CD4-positive, alpha-beta T cell treated with Interleukin-21 for 1 hour (primary cell): ENCODE results near the gene TSPAN9.

Experiments used
- DNase-seq: peaks from one replicate; pipeline ENCODE4 v3.0.0-alpha.2; 2020

TSPAN9 gene

GRCh38 chr12:3168223-3169221 lies 91.3 kb downstream of the TSPAN9 start:
- no peak for DNase-seq

- DNase-seq = no peak
Observed at GRCh38 chr12:3170423-3171194, 93.4 kb downstream of the TSPAN9 start.

GRCh38 chr12:3171195-3171591 lies 94.0 kb downstream of the TSPAN9 start:
- DNase-seq = no peak

- DNase-seq = no peak
Observed at GRCh38 chr12:3172124-3173007, 95.2 kb downstream of the TSPAN9 start.

- no peak for DNase-seq
Observed at GRCh38 chr12:3173008-3173553, 95.9 kb downstream of the TSPAN9 start.

- no peak for DNase-seq
Observed at GRCh38 chr12:3173912-3174311, 96.7 kb downstream of the TSPAN9 start.

- no peak for DNase-seq
Observed at GRCh38 chr12:3175238-3175637, 98.1 kb downstream of the TSPAN9 start.

- DNase-seq = no peak
Observed at GRCh38 chr12:3176754-3177153, 99.6 kb downstream of the TSPAN9 start.

- no peak for DNase-seq
Observed at GRCh38 chr12:3177778-3178425, 100.7 kb downstream of the TSPAN9 start.

GRCh38 chr12:3178671-3179313 lies 101.6 kb downstream of the TSPAN9 start:
- DNase-seq = no peak

- no peak for DNase-seq
Observed at GRCh38 chr12:3179731-3180130, 102.6 kb downstream of the TSPAN9 start.

GRCh38 chr12:3182426-3182825 lies 105.2 kb downstream of the TSPAN9 start:
- DNase-seq = no peak

- no peak for DNase-seq
Observed at GRCh38 chr12:3184485-3184884, 107.3 kb downstream of the TSPAN9 start.

- DNase-seq = no peak
Observed at GRCh38 chr12:3185260-3185870, 108.2 kb downstream of the TSPAN9 start.

- DNase-seq = no peak
Observed at GRCh38 chr12:3186546-3187215, 109.5 kb downstream of the TSPAN9 start.

- no peak for DNase-seq
Observed at GRCh38 chr12:3187846-3188770, 110.9 kb downstream of the TSPAN9 start.

- DNase-seq = no peak
Observed at GRCh38 chr12:3189282-3189681, 112.1 kb downstream of the TSPAN9 start.

- DNase-seq = no peak
Observed at GRCh38 chr12:3190101-3190500, 112.9 kb downstream of the TSPAN9 start.

GRCh38 chr12:3191450-3191849 lies 114.3 kb downstream of the TSPAN9 start:
- no peak for DNase-seq
